ENCODE results near the gene CELF6. TPM values are rescaled to one million over a fixed set of nuclear protein-coding genes. Genes with fewer than 3 reads are reported as not detected.
A peak's percentile ranks its signal among the peaks of the same experiment; 100 is the strongest.

CELF6 gene
- total RNA-seq, 1 donor from 2014 or later = 2.1 TPM

- DNase-seq (ENCODE audit: low spot score) = peak; percentile 98
Measured at GRCh38 chr15:72272213-72272996, 47.6 kb downstream of the CELF6 start, which contains the start of gene PARP6. Gene PARP6 (minus strand): TSS chr15:72272554. CDS start chr15:72267477, 5,077 bp downstream.

GRCh38 chr15:72271895-72272212, 48.1 kb downstream of the CELF6 start:
- peak; percentile 14 for DNase-seq (ENCODE audit: low spot score)

GRCh38 chr15:72271221-72271620, 48.7 kb downstream of the CELF6 start:
- DNase-seq (ENCODE audit: low spot score) = no peak

GRCh38 chr15:72269739-72270138, 50.2 kb downstream of the CELF6 start:
- DNase-seq (ENCODE audit: low spot score) = no peak

DNA sequence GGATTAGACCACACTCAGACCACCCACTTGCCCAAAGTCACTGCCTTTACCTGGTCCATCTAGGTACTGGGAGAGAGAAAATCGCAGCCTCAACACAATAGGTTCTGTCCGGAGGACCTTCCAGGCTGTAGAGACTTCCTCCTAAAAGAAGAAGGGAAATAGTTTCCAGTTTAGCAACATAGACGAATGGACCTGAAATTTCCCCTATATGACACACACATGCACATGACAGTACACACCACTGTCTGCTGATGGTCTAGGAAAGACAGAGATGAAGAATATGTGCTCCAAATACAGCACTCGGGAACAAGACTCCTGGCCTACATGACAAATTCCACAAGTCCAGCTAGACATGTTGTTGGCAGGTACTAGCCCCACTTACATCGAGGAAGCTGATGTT, 54.9 kb downstream of the CELF6 start:
- no peak for DNase-seq (ENCODE audit: low spot score)

GRCh38 chr15:72252663-72253299, 67.2 kb downstream of the CELF6 start:
- no peak for DNase-seq (ENCODE audit: low spot score)

DNA sequence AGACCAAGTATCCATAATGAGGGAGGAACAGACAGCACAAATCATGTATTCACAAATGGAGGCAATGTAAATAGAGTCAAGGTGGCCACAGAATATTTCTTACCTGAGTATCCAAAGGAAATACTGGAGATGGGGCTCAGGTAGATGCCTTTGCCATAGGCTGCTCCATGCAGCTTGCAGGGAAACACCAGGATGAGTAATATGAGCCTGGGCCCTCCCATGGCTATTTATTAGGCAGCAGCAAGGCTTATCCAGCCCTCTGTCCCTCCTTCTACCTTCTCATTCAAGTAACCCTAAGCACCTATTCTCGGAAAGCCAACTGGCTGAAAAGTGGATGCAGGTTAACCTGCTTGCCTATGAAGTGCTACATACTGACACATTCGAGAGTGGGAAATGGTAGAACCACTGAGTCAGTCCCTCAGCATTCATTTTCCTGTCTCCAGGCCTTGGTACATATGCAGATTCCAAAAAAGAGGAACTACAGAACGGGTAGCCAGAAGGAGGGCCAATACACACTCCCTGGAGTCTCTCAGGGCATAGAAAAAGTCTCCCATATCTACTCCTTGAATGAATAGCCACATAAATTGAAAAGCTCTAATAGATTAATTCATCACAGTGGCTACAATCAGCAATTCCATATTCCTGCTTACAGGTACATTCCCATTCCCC, 70.7 kb downstream of the CELF6 start:
- DNase-seq (ENCODE audit: low spot score) = no peak

DNA sequence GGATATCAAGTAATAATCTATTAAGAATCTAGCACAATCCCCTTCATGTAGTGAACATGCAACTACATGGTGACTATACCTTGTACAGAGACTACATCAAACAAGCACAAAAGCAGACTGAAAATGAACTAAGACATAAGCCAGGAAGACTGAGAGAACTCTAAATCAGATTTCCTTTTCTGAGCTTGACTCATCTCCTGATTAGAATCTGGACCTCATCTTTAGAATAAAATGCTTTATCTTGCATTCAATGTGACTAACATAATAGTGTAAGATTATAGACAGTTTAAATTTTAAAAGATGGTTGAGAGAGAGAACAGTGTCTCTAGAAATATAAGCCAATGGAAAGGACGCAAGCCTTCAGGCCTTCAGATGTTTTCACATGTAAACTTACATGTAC, 71.4 kb downstream of the CELF6 start:
- DNase-seq (ENCODE audit: low spot score) = no peak

DNA sequence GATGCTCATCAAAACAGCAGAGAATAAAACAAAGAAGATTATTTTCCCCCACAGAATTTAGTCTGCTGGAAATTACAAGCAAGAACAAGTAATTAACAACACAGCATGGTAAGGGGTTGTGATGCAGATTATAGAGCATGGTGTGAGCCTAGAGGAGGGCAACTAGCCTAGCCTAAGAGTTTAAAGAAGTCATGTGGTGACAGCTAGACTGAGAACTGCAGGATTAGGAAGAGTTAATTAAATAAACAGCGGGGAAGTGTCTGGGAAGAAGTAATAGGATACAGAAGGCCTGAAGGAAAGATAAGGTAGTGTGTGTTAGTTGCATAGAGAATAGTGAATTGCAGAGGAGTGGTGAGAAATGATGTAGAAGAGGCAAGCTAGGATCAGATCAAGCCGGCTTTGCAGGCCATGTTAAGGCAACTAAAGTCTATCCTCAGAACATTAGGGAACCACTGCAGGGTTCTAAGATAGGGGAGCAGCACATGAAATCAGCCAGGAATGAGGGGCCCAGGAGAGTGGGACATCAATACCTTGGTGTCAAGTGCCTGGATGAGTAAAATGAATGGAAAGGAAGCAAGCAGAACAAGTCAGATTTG, 77.1 kb downstream of the CELF6 start:
- DNase-seq (ENCODE audit: low spot score) = no peak

GRCh38 chr15:72239652-72240051, 80.3 kb downstream of the CELF6 start:
- no peak for DNase-seq (ENCODE audit: low spot score)

DNA sequence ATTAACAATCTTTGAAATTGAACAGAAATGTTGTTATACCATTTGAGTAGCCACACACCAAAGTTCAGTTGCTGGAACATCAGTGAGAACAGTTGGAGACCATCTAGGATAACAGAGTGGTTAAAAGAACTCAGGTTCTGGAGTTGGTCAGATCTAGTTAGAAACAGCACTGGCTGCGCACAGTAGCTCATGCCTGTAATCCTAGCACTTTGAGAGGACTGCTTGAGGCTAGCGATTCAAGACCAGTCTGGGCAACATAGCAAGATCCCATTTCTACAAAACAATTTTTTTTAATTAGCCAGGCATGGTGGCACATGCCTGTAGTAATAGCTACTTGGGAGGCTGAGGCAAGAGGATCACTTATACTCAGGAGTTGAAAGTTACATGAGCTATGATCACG, 81.4 kb downstream of the CELF6 start:
- no peak for DNase-seq (ENCODE audit: low spot score)

DNA sequence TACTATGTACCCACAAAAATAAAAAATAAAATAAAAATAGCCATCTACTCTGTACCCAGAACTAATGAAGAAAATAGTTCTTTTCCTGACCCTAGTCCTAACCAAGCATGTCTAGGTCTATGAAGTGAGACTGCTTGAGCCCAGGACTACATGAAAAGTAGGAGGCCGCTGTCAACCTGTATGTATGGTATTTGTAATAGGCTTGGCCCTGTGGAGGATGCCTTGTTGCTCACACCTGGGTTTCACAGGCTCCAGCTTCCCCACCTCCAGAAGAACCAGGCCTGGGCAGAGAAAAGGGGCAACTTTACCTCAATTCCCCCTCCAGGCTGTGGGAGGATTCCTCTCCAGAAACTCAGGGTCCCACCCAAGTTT, 82.1 kb downstream of the CELF6 start:
- DNase-seq (ENCODE audit: low spot score) = no peak

- DNase-seq (ENCODE audit: low spot score) = peak; percentile 58
Measured at GRCh38 chr15:72237029-72237852, 82.7 kb downstream of the CELF6 start.

DNA sequence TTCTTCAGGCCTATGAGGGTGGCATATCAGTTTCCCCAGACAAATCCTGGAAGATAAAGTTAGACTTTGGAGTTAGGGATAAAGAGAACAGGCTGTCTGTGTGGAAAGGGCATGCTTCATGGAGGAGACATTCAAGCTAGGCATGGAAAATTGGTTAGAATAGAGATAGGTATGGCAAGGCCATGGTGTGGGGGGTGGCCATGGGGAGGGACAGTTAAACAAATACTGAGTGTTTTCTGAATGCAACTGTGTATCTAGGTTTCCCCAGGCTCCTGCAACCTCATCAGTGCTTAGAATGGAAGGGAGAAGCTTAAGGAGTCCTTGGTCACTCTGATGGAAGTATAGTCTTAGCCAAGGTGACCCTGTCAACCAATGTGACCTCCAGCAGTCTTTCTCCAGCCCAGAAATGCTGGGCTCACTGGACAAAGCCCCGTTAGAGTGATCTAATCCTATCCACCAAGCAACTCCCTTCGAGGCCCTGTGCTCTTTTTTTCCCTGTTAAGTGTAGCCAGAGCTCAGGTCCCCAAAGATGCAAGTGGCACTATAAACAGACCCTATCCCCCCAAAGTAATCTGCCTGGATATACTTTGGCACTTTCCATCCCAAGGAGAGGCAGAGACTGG, 83.5 kb downstream of the CELF6 start:
- DNase-seq (ENCODE audit: low spot score) = no peak

DNA sequence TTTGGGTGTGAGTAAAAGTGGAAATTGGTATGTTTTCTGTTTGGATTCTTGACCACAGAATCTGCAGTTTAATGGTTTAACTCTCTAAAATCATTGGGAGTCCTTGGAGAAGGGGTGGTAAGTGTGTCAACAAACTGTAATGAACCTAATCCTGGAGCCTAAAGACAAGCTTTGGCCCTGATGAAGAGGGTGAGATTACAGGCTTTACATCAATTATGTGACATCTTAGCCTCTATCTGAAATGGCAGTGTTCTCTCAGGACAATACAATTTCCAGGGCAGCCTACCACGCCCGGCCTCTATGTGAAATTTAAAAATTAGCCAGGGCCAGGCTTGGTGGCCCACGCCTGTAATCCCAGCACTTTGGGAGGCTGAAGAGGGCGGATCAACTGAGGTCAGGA, 84.7 kb downstream of the CELF6 start:
- no peak for DNase-seq (ENCODE audit: low spot score)

Other genes starting within 250 kb of the CELF6 start
- 33.4 TPM for gene MYO9A, start 202.0 kb downstream of the CELF6 start, total RNA-seq
- gene SENP8, start 201.8 kb downstream of the CELF6 start, total RNA-seq = 4.8 TPM
- gene GRAMD2A, start 122.4 kb downstream of the CELF6 start, total RNA-seq = 0.55 TPM
- 780 TPM for gene PKM, start 89.0 kb downstream of the CELF6 start, total RNA-seq
- 71.3 TPM for gene PARP6, start 47.6 kb downstream of the CELF6 start, total RNA-seq
- gene HEXA, start 55.9 kb upstream of the CELF6 start, total RNA-seq = 96.1 TPM
- not detected for gene TMEM202, start 78.1 kb upstream of the CELF6 start, total RNA-seq
- gene ARIH1, start 154.2 kb upstream of the CELF6 start, total RNA-seq = 157 TPM

Measured in mucosa of gallbladder (tissue), 1 donor.